ENCODE results near the gene SPAG16. TPM values are rescaled to one million over a fixed set of nuclear protein-coding genes. Genes with fewer than 3 reads are reported as not detected.
"Not testable (repeated sequence)": the region's sequence is repeated elsewhere in the genome, so short reads cannot be mapped to it uniquely, and the experiment has no call there.

SPAG16 gene
- total RNA-seq, 1 experiment from 2014 or later: 17.3 TPM

- H3K36me3 Mint-ChIP-seq (ENCODE audit: insufficient read depth in 1 of 3, low read depth in 3 of 3): no peaks in the 10 kb centered on the region; a peak in 1 of 7 replicates
- H3K4me1 Mint-ChIP-seq: no peaks in the 10 kb centered on the region
- DNase-seq: no peak
Observed at GRCh38 chr2:214057986-214058385, 773.7 kb downstream of the SPAG16 start.

GRCh38 chr2:214062279-214062678, 778.0 kb downstream of the SPAG16 start:
- not testable (repeated sequence) for DNase-seq; H3K27me3 ChIP-seq (ENCODE audit: insufficient read depth, low read length); H2BK5ac ChIP-seq (ENCODE audit: insufficient read length, low read length); H2BK15ac ChIP-seq (ENCODE audit: low read depth, low read length); H3K36me3 Mint-ChIP-seq (ENCODE audit: insufficient read depth in 1 of 3, low read depth in 3 of 3); H2BK20ac ChIP-seq (ENCODE audit: low read depth, low read length, poor library complexity, severe bottlenecking); H2AFZ ChIP-seq (ENCODE audit: low read length); H3K56ac ChIP-seq (ENCODE audit: insufficient read length, low read depth, low read length); H3K23ac ChIP-seq (ENCODE audit: insufficient read length, low read depth, low read length); H3K14ac ChIP-seq (ENCODE audit: insufficient read depth, low read length); H4K91ac ChIP-seq (ENCODE audit: insufficient read length, low read depth, low read length); H3K4me3 Mint-ChIP-seq; H3T11ph ChIP-seq (ENCODE audit: low read length); H2AK5ac ChIP-seq (ENCODE audit: insufficient read length, low read length); H3K27me3 Mint-ChIP-seq (ENCODE audit: low read depth); H3K23me2 ChIP-seq (ENCODE audit: insufficient read length, low read depth, low read length, poor library complexity, severe bottlenecking); H3K4me1 ChIP-seq (ENCODE audit: insufficient read depth, low read length); H3K9me3 Mint-ChIP-seq; H4K20me1 ChIP-seq (ENCODE audit: control insufficient read depth, insufficient read depth, insufficient read length); H3K4ac ChIP-seq (ENCODE audit: low read depth, low read length); H3K79me2 ChIP-seq (ENCODE audit: insufficient read depth, low read length); H3K27ac ChIP-seq (ENCODE audit: insufficient read length, low read depth, low read length); H2BK120ac ChIP-seq (ENCODE audit: low read depth, low read length, poor library complexity, severe bottlenecking); H3K9me3 ChIP-seq (ENCODE audit: control insufficient read depth, low read depth, low read length); H4K5ac ChIP-seq (ENCODE audit: insufficient read length, low read depth, low read length); H2BK12ac ChIP-seq (ENCODE audit: insufficient read length, low read depth, low read length); H4K8ac ChIP-seq (replicated peaks; ENCODE audit: insufficient read length, low read depth, low read length); H3K18ac ChIP-seq (ENCODE audit: insufficient read length, low read depth, low read length); H3K4me2 ChIP-seq (ENCODE audit: insufficient read depth, insufficient read length, low read length); H3K27ac Mint-ChIP-seq; H3K9ac ChIP-seq (ENCODE audit: extremely low read depth, insufficient read length, low read length); H3K79me1 ChIP-seq (ENCODE audit: insufficient read depth, low read depth, low read length, poor library complexity, severe bottlenecking)
- WGBS (ENCODE audit: extremely low coverage, insufficient read length, low lambda C conversion rate): no CpG with 5 or more reads among the region's 5 CpGs
- H3K4me1 Mint-ChIP-seq: peaks cover 12 to 13% of the 10 kb centered on the region in 2 experiments

More at GRCh38 chr2:214057986-214058385, 773.7 kb downstream of the SPAG16 start:
- Histone ChIP-seq H2BK20ac (ENCODE audit: low read depth, low read length, poor library complexity, severe bottlenecking) (no peak overlapping the region), H4K8ac (replicated peaks; ENCODE audit: insufficient read length, low read depth, low read length) (no peak overlapping the region), H4K20me1 (ENCODE audit: control insufficient read depth, insufficient read depth, insufficient read length) (no peaks in the 10 kb centered on the region), H3T11ph (ENCODE audit: low read length) (no peak overlapping the region), H4K5ac (ENCODE audit: insufficient read length, low read depth, low read length) (no peak overlapping the region), H2AK5ac (ENCODE audit: insufficient read length, low read length) (no peak overlapping the region), H2BK15ac (ENCODE audit: low read depth, low read length) (no peak overlapping the region), H4K91ac (ENCODE audit: insufficient read length, low read depth, low read length) (no peak overlapping the region), H3K18ac (ENCODE audit: insufficient read length, low read depth, low read length) (no peak overlapping the region), H3K4me2 (ENCODE audit: insufficient read depth, insufficient read length, low read length) (no peak overlapping the region), H2AFZ (ENCODE audit: low read length) (no peak overlapping the region), H3K4me1 (ENCODE audit: insufficient read depth, low read length) (no peaks in the 10 kb centered on the region), H3K79me1 (ENCODE audit: insufficient read depth, low read depth, low read length, poor library complexity, severe bottlenecking) (no peaks in the 10 kb centered on the region), H3K56ac (ENCODE audit: insufficient read length, low read depth, low read length) (no peak overlapping the region), H3K79me2 (ENCODE audit: insufficient read depth, low read length) (no peaks in the 10 kb centered on the region), H3K9me3 (ENCODE audit: control insufficient read depth, low read depth, low read length) (no peaks in the 10 kb centered on the region), H3K23ac (ENCODE audit: insufficient read length, low read depth, low read length) (no peak overlapping the region), H3K27me3 (ENCODE audit: insufficient read depth, low read length) (no peaks in the 10 kb centered on the region), H3K23me2 (ENCODE audit: insufficient read length, low read depth, low read length, poor library complexity, severe bottlenecking) (no peaks in the 10 kb centered on the region), H3K27ac (ENCODE audit: insufficient read length, low read depth, low read length) (no peak overlapping the region), H3K14ac (ENCODE audit: insufficient read depth, low read length) (no peak overlapping the region), H2BK12ac (ENCODE audit: insufficient read length, low read depth, low read length) (no peak overlapping the region), H3K4ac (ENCODE audit: low read depth, low read length) (no peak overlapping the region), H2BK120ac (ENCODE audit: low read depth, low read length, poor library complexity, severe bottlenecking) (no peak overlapping the region), H2BK5ac (ENCODE audit: insufficient read length, low read length) (no peak overlapping the region), H3K9ac (ENCODE audit: extremely low read depth, insufficient read length, low read length) (no peak overlapping the region)
- Mint-ChIP-seq H3K27ac (no peak overlapping the region; a peak in 1 of 7 replicates), H3K4me3 (no peak overlapping the region), H3K9me3 (no peaks in the 10 kb centered on the region), H3K27me3 (ENCODE audit: low read depth) (no peaks in the 10 kb centered on the region)
- no CpG with 5 or more reads among the region's 2 CpGs for WGBS (ENCODE audit: extremely low coverage, insufficient read length, low lambda C conversion rate)
- TF ChIP-seq CTCF (conservative IDR thresholded peaks at IDR 0.05): no peak

All from H9 (cell line).